BJ (cell line): ENCODE data around the gene SRSF4. TPM values are rescaled to one million over a fixed set of nuclear protein-coding genes. Genes with fewer than 3 reads are reported as not detected.

ENCODE experiments used
- CTCF ChIA-PET: fragments of 350-600 bp; formaldehyde crosslinking; extraction: SDS; loops from one replicate; lab custom pipeline; 2021; ENCODE audit warnings: antibody characterized with exemption, inconsistent platforms; lab: Yijun Ruan, JAX
- POLR2A ChIA-PET: fragments of 300-600 bp; sonication (Branson Sonifier 250); formaldehyde crosslinking; extraction: SDS; loops from one replicate; lab custom pipeline; 2021; ENCODE audit warnings: antibody characterized with exemption; lab: Charles Lee
- DNase-seq: peaks from one replicate; pipeline ENCODE4 v3.0.0-alpha.2; 2011; ENCODE audit warnings: low read depth
- H3K27me3 ChIP-seq: 2 replicates; pipeline ENCODE4 v1.6.0; 2011; ENCODE audit warnings: low read length; ENCODE audit not compliant: control insufficient read depth, insufficient read depth
- H3K36me3 ChIP-seq: 2 replicates; pipeline ENCODE4 v1.5.1; 2011; ENCODE audit warnings: low read length; ENCODE audit not compliant: control insufficient read depth, insufficient read depth
- H3K4me3 ChIP-seq: 2 replicates; pipeline ENCODE4 v1.5.1; 2011; ENCODE audit warnings: low read depth, mild to moderate bottlenecking, control low read depth, low read length
- polyA minus RNA-seq: library from RNA; depleted of rRNA, polyadenylated mRNA; stranded (reverse); fragments of >200 nt; gene quantifications from 2 replicates; pipeline ENCODE4 v1.2.3, GENCODE V29; 2011; rRNA and poly(A)+ RNA removed
- polyA plus RNA-seq: library from polyadenylated mRNA; depleted of rRNA; stranded (reverse); fragments of >200 nt; gene quantifications from 2 replicates; pipeline ENCODE4 v1.2.3, GENCODE V29; 2011; rRNA removed
- TF ChIP-seq, protein P1 (sequence below): IDR thresholded peaks from 2 replicates; pipeline ENCODE4 v1.5.1; 2011; ENCODE audit warnings: low read depth, mild to moderate bottlenecking, control low read depth, inconsistent platforms, low read length, moderate library complexity; ENCODE audit not compliant: insufficient read depth

Gene SRSF4
- polyA plus RNA-seq (19.6 and 30.7 TPM in 2 replicates), polyA minus RNA-seq (20.5 and 22.7 TPM in 2 replicates)

DNA sequence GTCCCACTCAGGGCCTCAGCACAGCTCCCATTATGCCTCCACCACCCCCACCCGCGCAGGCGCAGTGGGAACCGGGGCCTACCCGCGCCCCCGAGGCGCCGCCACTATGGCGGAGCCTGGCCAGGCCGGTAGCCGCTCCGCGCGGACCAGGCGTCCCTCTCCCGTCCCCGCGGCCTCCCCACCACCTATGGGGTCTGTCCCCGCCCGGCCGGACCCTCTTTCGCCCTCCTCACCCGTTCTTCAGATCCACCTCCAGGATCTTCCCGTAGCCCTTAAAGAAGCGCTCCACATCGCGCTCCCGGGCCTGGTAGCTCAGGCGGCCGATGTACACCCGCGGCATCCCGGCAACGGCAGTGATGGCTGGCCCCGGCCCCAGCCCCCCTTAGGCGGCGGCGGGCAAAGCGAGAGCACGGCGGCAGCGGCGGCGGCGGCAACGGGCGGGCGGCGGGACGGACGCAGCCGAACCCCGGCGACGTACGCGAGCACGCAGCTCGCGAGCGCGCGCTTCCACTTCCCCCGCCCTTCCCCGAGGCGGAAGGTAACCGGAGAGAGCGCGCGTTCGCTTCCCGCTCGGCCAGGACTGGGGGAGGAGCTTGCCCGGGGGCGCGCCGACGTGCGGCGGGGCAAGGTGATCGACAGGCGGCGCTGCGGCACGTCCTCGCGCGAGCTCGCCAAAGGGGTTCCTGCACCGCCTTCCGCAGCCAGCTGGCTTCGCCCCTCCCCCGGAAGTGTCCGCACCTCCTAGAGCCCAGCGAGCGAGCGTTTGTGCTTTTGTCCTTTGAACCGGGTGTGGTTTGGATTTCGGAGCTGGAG, at the start of gene SRSF4:
TSS of gene SRSF4 (minus strand) at position 488 of the 813 bp plus-strand sequence. CDS start at position 340, 148 bp downstream.
- ChIA-PET POLR2A (interaction anchor here (0.5 to 1.8 kb wide), 8 partner anchors 21 to 538 kb away, joined by 3 to 9 read pairs (median 4); no protein-coding TSS in a partner anchor), CTCF (interaction anchor here (0.7 to 4.8 kb wide), 13 partner anchors 10 to 304 kb away, joined by 3 to 33 read pairs (median 4); no protein-coding TSS in a partner anchor)
- TF ChIP-seq, protein P1, sequence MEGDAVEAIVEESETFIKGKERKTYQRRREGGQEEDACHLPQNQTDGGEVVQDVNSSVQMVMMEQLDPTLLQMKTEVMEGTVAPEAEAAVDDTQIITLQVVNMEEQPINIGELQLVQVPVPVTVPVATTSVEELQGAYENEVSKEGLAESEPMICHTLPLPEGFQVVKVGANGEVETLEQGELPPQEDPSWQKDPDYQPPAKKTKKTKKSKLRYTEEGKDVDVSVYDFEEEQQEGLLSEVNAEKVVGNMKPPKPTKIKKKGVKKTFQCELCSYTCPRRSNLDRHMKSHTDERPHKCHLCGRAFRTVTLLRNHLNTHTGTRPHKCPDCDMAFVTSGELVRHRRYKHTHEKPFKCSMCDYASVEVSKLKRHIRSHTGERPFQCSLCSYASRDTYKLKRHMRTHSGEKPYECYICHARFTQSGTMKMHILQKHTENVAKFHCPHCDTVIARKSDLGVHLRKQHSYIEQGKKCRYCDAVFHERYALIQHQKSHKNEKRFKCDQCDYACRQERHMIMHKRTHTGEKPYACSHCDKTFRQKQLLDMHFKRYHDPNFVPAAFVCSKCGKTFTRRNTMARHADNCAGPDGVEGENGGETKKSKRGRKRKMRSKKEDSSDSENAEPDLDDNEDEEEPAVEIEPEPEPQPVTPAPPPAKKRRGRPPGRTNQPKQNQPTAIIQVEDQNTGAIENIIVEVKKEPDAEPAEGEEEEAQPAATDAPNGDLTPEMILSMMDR: peak; percentile 57
- Histone ChIP-seq H3K27me3 (no peaks in the 10 kb centered on the region), H3K4me3 (peak within 1 kb of the TSS; percentile 95), H3K36me3 (no peaks in the 10 kb centered on the region)
- DNase-seq: peak; percentile 92

DNA sequence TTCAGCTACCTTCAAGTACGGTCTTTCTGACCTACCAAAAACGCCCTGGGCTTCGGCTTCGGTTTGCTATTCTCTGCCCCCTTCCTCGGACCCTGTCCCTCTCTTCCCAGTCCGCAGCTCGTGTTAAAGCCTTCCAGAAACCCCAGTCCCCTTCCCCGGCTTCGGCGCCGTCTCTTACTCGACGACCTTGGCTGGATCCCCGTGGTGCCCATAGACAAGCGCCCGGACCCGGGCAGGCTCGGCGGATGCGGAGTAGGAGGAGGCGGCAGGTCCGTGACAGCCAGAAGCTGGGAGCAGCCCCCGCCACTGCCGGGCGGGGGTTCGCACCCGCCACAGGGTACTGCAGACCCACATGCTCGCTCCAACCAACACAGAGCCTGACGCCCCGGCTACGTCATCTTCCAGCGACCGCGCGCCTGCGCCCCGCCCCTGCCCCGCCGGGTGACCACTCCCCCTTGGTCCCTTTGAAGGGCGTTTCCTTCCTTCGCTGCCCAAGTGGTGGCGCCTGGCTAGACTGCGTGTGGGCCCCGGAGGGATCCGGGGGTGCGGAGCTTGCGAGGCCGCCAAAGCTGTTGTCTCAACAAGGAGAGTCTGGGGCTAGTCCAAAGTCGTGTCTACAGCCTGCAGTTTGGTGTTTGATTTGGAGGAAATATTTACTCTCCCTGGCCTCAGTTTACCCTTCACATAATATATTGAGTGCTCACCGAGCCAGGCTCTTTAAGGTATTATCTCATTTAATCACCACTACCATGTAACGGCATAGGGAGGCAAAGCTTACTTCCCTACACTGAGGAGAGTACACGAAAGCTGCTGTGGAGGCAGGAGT, 49.1 kb upstream of the SRSF4 start, which contains the start of gene MECR:
TSS of gene MECR (minus strand) at position 382 of the 826 bp plus-strand sequence. CDS start at position 354, 28 bp downstream.
- ChIA-PET POLR2A (no interaction called here), CTCF (interaction anchor here (0.6 to 1.3 kb wide), 5 partner anchors 10 to 1571 kb away, joined by 3 read pairs; no protein-coding TSS in a partner anchor)
- DNase-seq: peak; percentile 56
- no peaks in the 10 kb centered on the region for H3K27me3 ChIP-seq
- H3K4me3 ChIP-seq: peak within 1 kb of the TSS; percentile 77
- no peaks in the 10 kb centered on the region for H3K36me3 ChIP-seq
- TF ChIP-seq, protein P1: peak; percentile 41

DNA sequence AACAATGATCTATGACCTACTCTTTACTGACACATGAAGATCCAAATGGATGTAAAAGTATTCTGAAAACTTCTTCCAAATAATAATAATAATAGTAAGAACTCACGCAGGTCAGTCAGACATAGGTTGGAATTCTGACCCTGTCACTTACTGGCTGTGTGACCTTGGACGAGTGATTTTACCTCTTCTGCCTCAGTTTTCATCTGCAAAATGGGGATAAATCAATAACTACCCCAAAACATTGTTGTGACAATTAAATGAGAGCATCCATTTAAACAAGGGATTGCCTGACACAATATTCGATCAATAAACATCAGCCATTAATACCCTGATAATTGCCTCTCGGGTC, 48.5 kb upstream of the SRSF4 start:
- H3K4me3 ChIP-seq: peak overlapping the region; percentile 77
- no peaks in the 10 kb centered on the region; the same call in 1 of the 2 replicates for H3K36me3 ChIP-seq
- TF ChIP-seq, protein P1: no peak
- DNase-seq: no peak
- ChIA-PET CTCF (interaction anchor here (0.6 to 1.3 kb wide), 2 partner anchors 98 to 1478 kb away, joined by 3 read pairs; no protein-coding TSS in a partner anchor), POLR2A (no interaction called here)
- H3K27me3 ChIP-seq: no peaks in the 10 kb centered on the region

DNA sequence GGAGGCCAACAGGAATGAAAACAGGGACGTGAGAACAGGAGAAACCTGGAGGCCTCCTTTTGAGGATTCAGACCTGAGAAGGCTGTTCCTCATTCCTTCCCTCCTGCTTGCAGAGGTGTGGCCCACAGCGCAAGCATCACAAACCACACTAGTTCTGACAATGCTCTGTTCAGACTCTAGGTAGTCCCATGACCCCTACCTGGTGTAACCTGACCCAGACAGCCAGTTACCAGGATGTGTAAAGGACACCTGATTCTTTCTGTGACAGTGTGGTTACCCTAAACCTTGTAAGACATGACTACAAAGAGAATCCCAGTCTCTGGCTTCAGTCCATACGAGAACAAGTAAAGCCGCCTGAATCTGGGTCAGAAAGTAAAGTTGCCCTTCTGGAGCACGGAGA, 45.8 kb upstream of the SRSF4 start:
- no peak for DNase-seq
- Histone ChIP-seq H3K27me3 (no peaks in the 10 kb centered on the region), H3K4me3 (no peak overlapping the region), H3K36me3 (peaks cover 2% of the 10 kb centered on the region)
- CTCF ChIA-PET: interaction anchor here (1.3 kb wide), 1 partner anchor 9 kb away, joined by 6 read pairs; no protein-coding TSS in a partner anchor
- TF ChIP-seq, protein P1: no peak
- POLR2A ChIA-PET: no interaction called here

DNA sequence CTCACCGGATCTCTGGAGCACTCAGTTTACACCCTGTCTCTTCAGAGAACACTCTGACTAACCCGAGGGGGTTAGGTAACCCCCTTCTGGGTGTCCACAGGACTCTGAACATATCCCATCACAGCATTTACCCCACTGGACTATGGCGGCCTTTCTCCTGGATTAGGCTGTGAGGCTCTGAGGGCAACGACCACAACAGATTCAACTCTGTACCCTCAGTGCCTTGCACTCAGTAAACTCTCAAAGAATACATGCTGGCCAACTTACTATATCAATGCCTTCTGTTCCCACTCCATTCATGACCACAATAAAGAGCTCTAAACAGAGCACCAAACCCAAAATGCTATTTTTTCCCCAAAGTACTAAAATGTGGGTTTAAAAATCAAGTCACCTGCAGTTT, 43.7 kb upstream of the SRSF4 start:
- Histone ChIP-seq H3K27me3 (no peaks in the 10 kb centered on the region), H3K36me3 (peaks cover 2% of the 10 kb centered on the region), H3K4me3 (no peak overlapping the region)
- TF ChIP-seq, protein P1: no peak
- CTCF ChIA-PET: interaction anchor here (1.3 kb wide), 1 partner anchor 9 kb away, joined by 3 read pairs; no protein-coding TSS in a partner anchor
- POLR2A ChIA-PET: no interaction called here
- no peak for DNase-seq
